ENCODE results near the gene ZBTB42.

- TF ChIP-seq RFX5 (IDR thresholded peaks at IDR 0.05; ENCODE audit: low read depth, low read length): no peak
- TF ChIP-seq, protein P1, sequence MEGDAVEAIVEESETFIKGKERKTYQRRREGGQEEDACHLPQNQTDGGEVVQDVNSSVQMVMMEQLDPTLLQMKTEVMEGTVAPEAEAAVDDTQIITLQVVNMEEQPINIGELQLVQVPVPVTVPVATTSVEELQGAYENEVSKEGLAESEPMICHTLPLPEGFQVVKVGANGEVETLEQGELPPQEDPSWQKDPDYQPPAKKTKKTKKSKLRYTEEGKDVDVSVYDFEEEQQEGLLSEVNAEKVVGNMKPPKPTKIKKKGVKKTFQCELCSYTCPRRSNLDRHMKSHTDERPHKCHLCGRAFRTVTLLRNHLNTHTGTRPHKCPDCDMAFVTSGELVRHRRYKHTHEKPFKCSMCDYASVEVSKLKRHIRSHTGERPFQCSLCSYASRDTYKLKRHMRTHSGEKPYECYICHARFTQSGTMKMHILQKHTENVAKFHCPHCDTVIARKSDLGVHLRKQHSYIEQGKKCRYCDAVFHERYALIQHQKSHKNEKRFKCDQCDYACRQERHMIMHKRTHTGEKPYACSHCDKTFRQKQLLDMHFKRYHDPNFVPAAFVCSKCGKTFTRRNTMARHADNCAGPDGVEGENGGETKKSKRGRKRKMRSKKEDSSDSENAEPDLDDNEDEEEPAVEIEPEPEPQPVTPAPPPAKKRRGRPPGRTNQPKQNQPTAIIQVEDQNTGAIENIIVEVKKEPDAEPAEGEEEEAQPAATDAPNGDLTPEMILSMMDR (conservative IDR thresholded peaks at IDR 0.05; ENCODE audit: low read depth, low read length): no peak
- no peak for TF ChIP-seq POLR2A (IDR thresholded peaks at IDR 0.05; ENCODE audit: low read depth, low read length)
- TF ChIP-seq MAFK (IDR thresholded peaks at IDR 0.05; ENCODE audit: low read depth, low read length): no peak
- no peak for TF ChIP-seq RAD21 (IDR thresholded peaks at IDR 0.05; ENCODE audit: low read length)
- no peak for TF ChIP-seq MXI1 (IDR thresholded peaks at IDR 0.05; ENCODE audit: borderline replicate concordance, low read depth, low read length)
- TF ChIP-seq SMC3 (IDR thresholded peaks at IDR 0.05; ENCODE audit: low read depth, low read length): no peak
- no peak for TF ChIP-seq CEBPB (IDR thresholded peaks at IDR 0.05; ENCODE audit: low read depth, low read length)
- no peak for TF ChIP-seq BHLHE40 (IDR thresholded peaks at IDR 0.05; ENCODE audit: low read depth, low read length)
- no peak for TF ChIP-seq RCOR1 (IDR thresholded peaks at IDR 0.05; ENCODE audit: insufficient replicate concordance, low read length)
- TF ChIP-seq MAZ (IDR thresholded peaks at IDR 0.05; ENCODE audit: borderline replicate concordance, low read depth, low read length): no peak
- no peak for TF ChIP-seq USF2 (IDR thresholded peaks at IDR 0.05; ENCODE audit: low read depth, low read length)
- no peak for TF ChIP-seq FOS (IDR thresholded peaks at IDR 0.05; ENCODE audit: low read depth, low read length)
Measured at GRCh38 chr14:104794631-104794992, 6.3 kb upstream of the ZBTB42 start.
